ENCODE measurements around the gene CCN6. TPM values are rescaled to one million over a fixed set of nuclear protein-coding genes. Genes with fewer than 3 reads are reported as not detected.

CCN6 gene
- total RNA-seq, 1 experiment from 2014 or later = not detected

GRCh38 chr6:112016320-112016719 is 37.6 kb upstream of the CCN6 start:
- Histone ChIP-seq H3K9ac (ENCODE audit: extremely low read depth, insufficient read length, low read length) (no peak overlapping the region), H3T11ph (ENCODE audit: low read length) (no peak overlapping the region), H3K4me1 (ENCODE audit: insufficient read depth, low read length) (no peaks in the 10 kb centered on the region), H2AFZ (ENCODE audit: low read length) (no peak overlapping the region), H3K79me1 (ENCODE audit: insufficient read depth, low read depth, low read length, poor library complexity, severe bottlenecking) (no peaks in the 10 kb centered on the region), H2BK20ac (ENCODE audit: low read depth, low read length, poor library complexity, severe bottlenecking) (no peak overlapping the region), H3K56ac (ENCODE audit: insufficient read length, low read depth, low read length) (no peak overlapping the region), H3K23ac (ENCODE audit: insufficient read length, low read depth, low read length) (no peak overlapping the region), H2BK12ac (ENCODE audit: insufficient read length, low read depth, low read length) (no peak overlapping the region), H4K8ac (replicated peaks; ENCODE audit: insufficient read length, low read depth, low read length) (no peak overlapping the region), H4K20me1 (ENCODE audit: control insufficient read depth, insufficient read depth, insufficient read length) (no peaks in the 10 kb centered on the region), H3K18ac (ENCODE audit: insufficient read length, low read depth, low read length) (no peak overlapping the region), H2BK120ac (ENCODE audit: low read depth, low read length, poor library complexity, severe bottlenecking) (no peak overlapping the region), H3K27me3 (ENCODE audit: insufficient read depth, low read length) (no peaks in the 10 kb centered on the region), H2BK5ac (ENCODE audit: insufficient read length, low read length) (no peak overlapping the region), H3K14ac (ENCODE audit: insufficient read depth, low read length) (no peak overlapping the region), H3K4me2 (ENCODE audit: insufficient read depth, insufficient read length, low read length) (no peak overlapping the region), H4K91ac (ENCODE audit: insufficient read length, low read depth, low read length) (no peak overlapping the region), H3K9me3 (ENCODE audit: control insufficient read depth, low read depth, low read length) (no peaks in the 10 kb centered on the region), H3K4ac (ENCODE audit: low read depth, low read length) (no peak overlapping the region), H2BK15ac (ENCODE audit: low read depth, low read length) (no peak overlapping the region), H3K27ac (ENCODE audit: insufficient read length, low read depth, low read length) (no peak overlapping the region), H2AK5ac (ENCODE audit: insufficient read length, low read length) (no peak overlapping the region), H4K5ac (ENCODE audit: insufficient read length, low read depth, low read length) (no peak overlapping the region), H3K79me2 (ENCODE audit: insufficient read depth, low read length) (no peaks in the 10 kb centered on the region), H3K23me2 (ENCODE audit: insufficient read length, low read depth, low read length, poor library complexity, severe bottlenecking) (no peaks in the 10 kb centered on the region)
- Mint-ChIP-seq H3K36me3 (ENCODE audit: insufficient read depth in 1 of 3, low read depth in 3 of 3) (no peaks in the 10 kb centered on the region), H3K4me3 (no peak overlapping the region), H3K27me3 (ENCODE audit: low read depth) (no peaks in the 10 kb centered on the region; the same call in none of the 2 replicates), H3K4me1 (peaks cover 0 to 3% of the 10 kb centered on the region in 2 experiments; a peak in 2 of 4 replicates), H3K9me3 (no peaks in the 10 kb centered on the region), H3K27ac (no peak overlapping the region)
- WGBS (ENCODE audit: extremely low coverage, insufficient read length, low lambda C conversion rate) = no CpG with 5 or more reads among the region's 6 CpGs
- TF ChIP-seq CTCF (conservative IDR thresholded peaks at IDR 0.05) = no peak
- no peak for DNase-seq
